Activated CD4-positive, alpha-beta T cell treated with anti-CD3 and anti-CD28 coated beads for 4 hours (primary cell): ENCODE data around the gene KCNQ4.

Source experiments
- DNase-seq, 2 donors: peaks; one replicate each; pipeline ENCODE4 v3.0.0-alpha.2; 2020

The KCNQ4 gene

GRCh38 chr1:40872276-40872675, 88.7 kb downstream of the KCNQ4 start:
- DNase-seq: no peak

- no peak for DNase-seq
Observed at GRCh38 chr1:40873863-40874472, 90.4 kb downstream of the KCNQ4 start.

- DNase-seq: no peak
Observed at GRCh38 chr1:40876436-40876761, 92.8 kb downstream of the KCNQ4 start.

- no peak for DNase-seq
Observed at GRCh38 chr1:40876891-40877290, 93.3 kb downstream of the KCNQ4 start.

- DNase-seq: peak; percentile 43 to 47
Observed at GRCh38 chr1:40877698-40878097, 94.1 kb downstream of the KCNQ4 start.

- DNase-seq: no peak
Observed at GRCh38 chr1:40878906-40879305, 95.3 kb downstream of the KCNQ4 start.

GRCh38 chr1:40879482-40880175, 96.0 kb downstream of the KCNQ4 start:
- no peak for DNase-seq

- DNase-seq: no peak
Observed at GRCh38 chr1:40880813-40881549, 97.4 kb downstream of the KCNQ4 start.

GRCh38 chr1:40884055-40884795, 100.6 kb downstream of the KCNQ4 start:
- DNase-seq: no peak

GRCh38 chr1:40886318-40887011, 102.9 kb downstream of the KCNQ4 start:
- DNase-seq: no peak

- no peak for DNase-seq
Observed at GRCh38 chr1:40887012-40887378, 103.4 kb downstream of the KCNQ4 start.

GRCh38 chr1:40887652-40888051, 104.1 kb downstream of the KCNQ4 start:
- no peak for DNase-seq
